H1 (cell line): Measurements from ENCODE around the gene SDC4. TPM values are rescaled to one million over a fixed set of nuclear protein-coding genes. Genes with fewer than 3 reads are reported as not detected.

Experiments used
- E2F6 ChIP-seq: IDR thresholded peaks from 2 replicates; pipeline ENCODE4 v1.6.1; 2012; ENCODE audit warnings: inconsistent platforms
- SAP30 ChIP-seq: fragments of 300-600 bp; sonication (generic); IDR thresholded peaks from 2 replicates; pipeline ENCODE4 v1.7.1; 2012; ENCODE audit warnings: low read length, moderate library complexity, mild to moderate bottlenecking, inconsistent platforms; ENCODE audit not compliant: insufficient read depth, insufficient replicate concordance
- polyA plus RNA-seq, 7 experiments: library from polyadenylated mRNA; depleted of rRNA in 3 of 7; stranded (reverse) in 5 of 7; unstranded in 2 of 7; fragments of >200 nt in 5 of 7; fragments of 200-250 nt in 2 of 7; gene quantifications; 1 replicate in 5 of 7; 2 replicates in 1 of 7; 4 replicates in 1 of 7; pipeline versions ENCODE4 v1.2.1 to v1.2.3, GENCODE V29; 2011 to 2013; ENCODE audit warnings: missing spikeins in 2 of 7, mixed read lengths in 2 of 7
- total RNA-seq: library from RNA; stranded (reverse); fragmentation: NEBNext Ultra II Directional; extraction: Animal tissue kit (Norgen Biotek cat#: 25700); gene quantifications from 2 replicates; pipeline ENCODE4 v1.2.1, GENCODE V29; 2021
- TF ChIP-seq, protein P1 (sequence below): IDR thresholded peaks from 2 replicates; pipeline ENCODE4 v1.6.1; 2011; ENCODE audit warnings: low read depth, mild to moderate bottlenecking, low read length; ENCODE audit not compliant: insufficient read depth

SDC4 gene
- total and polyA plus RNA-seq, 2 of the 8 experiments (the other 6 are each of a cell fraction or from before 2014, with no cell fraction given), result 34.6 to 60.2 TPM

GRCh38 chr20:45288860-45289259 is 59.4 kb downstream of the SDC4 start (continued):
- TF ChIP-seq SAP30 (no peak), E2F6 (no peak)
- TF ChIP-seq, protein P1, sequence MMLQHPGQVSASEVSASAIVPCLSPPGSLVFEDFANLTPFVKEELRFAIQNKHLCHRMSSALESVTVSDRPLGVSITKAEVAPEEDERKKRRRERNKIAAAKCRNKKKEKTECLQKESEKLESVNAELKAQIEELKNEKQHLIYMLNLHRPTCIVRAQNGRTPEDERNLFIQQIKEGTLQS, result no peak
